ENCODE data around the gene KDM2B. TPM values are rescaled to one million over a fixed set of nuclear protein-coding genes. Genes with fewer than 3 reads are reported as not detected.

The KDM2B gene
- total and polyA plus RNA-seq, 10 of the 15 experiments (the other 5 are each of a cell fraction or from before 2014, with no cell fraction given) = 13.6 to 124 (median 40.4) TPM

DNA sequence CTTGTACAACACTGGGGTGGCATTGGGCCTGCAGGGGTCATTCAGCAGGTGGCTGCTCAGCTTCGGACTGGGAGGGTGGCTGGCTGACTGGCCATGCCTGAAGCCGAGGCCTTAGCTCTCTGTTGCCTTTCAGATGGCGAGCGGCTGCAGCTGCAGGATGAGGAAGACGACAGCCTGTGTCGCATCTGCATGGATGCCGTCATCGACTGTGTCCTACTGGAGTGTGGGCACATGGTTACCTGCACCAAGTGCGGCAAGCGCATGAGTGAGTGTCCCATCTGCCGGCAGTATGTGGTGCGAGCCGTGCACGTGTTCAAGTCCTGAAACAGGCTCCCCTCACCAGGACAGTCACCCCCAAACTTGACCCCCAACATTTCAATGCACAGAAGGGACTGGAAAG is 157.6 kb downstream of the KDM2B start:
- H3K9me3 ChIP-seq (replicated peaks; ENCODE audit: control insufficient read depth, insufficient read depth, low read length) = no peaks in the 10 kb centered on the region
- H3K36me3 ChIP-seq (ENCODE audit: control insufficient read depth in 2 of 2, insufficient read depth in 2 of 2, low read length in 1 of 2) = peaks cover 31 to 49% of the 10 kb centered on the region in 2 experiments
- no peak for ATAC-seq
- no peak overlapping the region for H3K4me3 ChIP-seq
- H3K4me2 ChIP-seq (ENCODE audit: control insufficient read depth, insufficient read depth) = no peak overlapping the region
- no peak for DNase-seq (ENCODE audit: low read depth, low spot score)
- no peaks in the 10 kb centered on the region for H4K20me1 ChIP-seq (ENCODE audit: control insufficient read depth, insufficient read depth)
- no peak overlapping the region for H3K27ac ChIP-seq (ENCODE audit: control insufficient read depth, insufficient read depth)
- no peak overlapping the region for H2AFZ ChIP-seq (ENCODE audit: control insufficient read depth, low read depth, low read length)
- CTCF ChIA-PET = interaction anchor here (1.2 to 2.2 kb wide), 2 partner anchors 20 to 89 kb away, joined by 5 to 15 read pairs; no protein-coding TSS in a partner anchor
- no peak for FAIRE-seq
- BruUV-seq (replicated peaks) = no TSS peak
- intact Hi-C loops (cut with micrococcal nuclease; ENCODE audit: unreplicated experiment) = no loop called here
- no peak overlapping the region for H3K9ac ChIP-seq (ENCODE audit: control insufficient read depth, insufficient read depth, low read length)
- SMC1A ChIA-PET (ENCODE audit: uncharacterized antibody, unreplicated experiment) = interaction anchor here (0.8 to 5.5 kb wide), 7 partner anchors 10 to 88 kb away, joined by 3 to 46 read pairs (median 5); partner anchors contain the start of genes ANAPC5 and RNF34
- H3K79me2 ChIP-seq (ENCODE audit: control insufficient read depth, insufficient read depth, low read length) = peaks cover 4% of the 10 kb centered on the region
- H3K27me3 ChIP-seq (replicated peaks in 1 of 2; ENCODE audit: control insufficient read depth in 2 of 2, insufficient read depth in 2 of 2, low read length in 1 of 2) = no peaks in the 10 kb centered on the region
- in situ Hi-C loops (cut with MboI) = no loop called here
- H3K4me1 ChIP-seq (ENCODE audit: control insufficient read depth, insufficient read depth, low read length) = peaks cover 22% of the 10 kb centered on the region
- RAD21 ChIA-PET (ENCODE audit: unreplicated experiment) = no interaction called here
- POLR2A ChIA-PET = no interaction called here
- TF ChIP-seq USF2 (IDR thresholded peaks at IDR 0.05; ENCODE audit: borderline replicate concordance, low read depth, low read length) (no peak), BCL11A (IDR thresholded peaks at IDR 0.05; ENCODE audit: low read depth, low read length) (no peak), ZNF24 (IDR thresholded peaks at IDR 0.05) (no peak), ZNF217 (IDR thresholded peaks at IDR 0.05) (no peak), POLR2AphosphoS2 (IDR thresholded peaks at IDR 0.05; ENCODE audit: low read depth, low read length) (peak; percentile 57; the same call in 1 of the 2 replicates), POLR2A (IDR thresholded peaks at IDR 0.05; ENCODE audit: low read depth, low read length) (peak; percentile 75)
- TF ChIP-seq, protein P1, sequence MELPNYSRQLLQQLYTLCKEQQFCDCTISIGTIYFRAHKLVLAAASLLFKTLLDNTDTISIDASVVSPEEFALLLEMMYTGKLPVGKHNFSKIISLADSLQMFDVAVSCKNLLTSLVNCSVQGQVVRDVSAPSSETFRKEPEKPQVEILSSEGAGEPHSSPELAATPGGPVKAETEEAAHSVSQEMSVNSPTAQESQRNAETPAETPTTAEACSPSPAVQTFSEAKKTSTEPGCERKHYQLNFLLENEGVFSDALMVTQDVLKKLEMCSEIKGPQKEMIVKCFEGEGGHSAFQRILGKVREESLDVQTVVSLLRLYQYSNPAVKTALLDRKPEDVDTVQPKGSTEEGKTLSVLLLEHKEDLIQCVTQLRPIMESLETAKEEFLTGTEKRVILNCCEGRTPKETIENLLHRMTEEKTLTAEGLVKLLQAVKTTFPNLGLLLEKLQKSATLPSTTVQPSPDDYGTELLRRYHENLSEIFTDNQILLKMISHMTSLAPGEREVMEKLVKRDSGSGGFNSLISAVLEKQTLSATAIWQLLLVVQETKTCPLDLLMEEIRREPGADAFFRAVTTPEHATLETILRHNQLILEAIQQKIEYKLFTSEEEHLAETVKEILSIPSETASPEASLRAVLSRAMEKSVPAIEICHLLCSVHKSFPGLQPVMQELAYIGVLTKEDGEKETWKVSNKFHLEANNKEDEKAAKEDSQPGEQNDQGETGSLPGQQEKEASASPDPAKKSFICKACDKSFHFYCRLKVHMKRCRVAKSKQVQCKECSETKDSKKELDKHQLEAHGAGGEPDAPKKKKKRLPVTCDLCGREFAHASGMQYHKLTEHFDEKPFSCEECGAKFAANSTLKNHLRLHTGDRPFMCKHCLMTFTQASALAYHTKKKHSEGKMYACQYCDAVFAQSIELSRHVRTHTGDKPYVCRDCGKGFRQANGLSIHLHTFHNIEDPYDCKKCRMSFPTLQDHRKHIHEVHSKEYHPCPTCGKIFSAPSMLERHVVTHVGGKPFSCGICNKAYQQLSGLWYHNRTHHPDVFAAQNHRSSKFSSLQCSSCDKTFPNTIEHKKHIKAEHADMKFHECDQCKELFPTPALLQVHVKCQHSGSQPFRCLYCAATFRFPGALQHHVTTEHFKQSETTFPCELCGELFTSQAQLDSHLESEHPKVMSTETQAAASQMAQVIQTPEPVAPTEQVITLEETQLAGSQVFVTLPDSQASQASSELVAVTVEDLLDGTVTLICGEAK (IDR thresholded peaks at IDR 0.05; ENCODE audit: borderline replicate concordance) = no peak
- 90% methylated on average over 14 of the region's 14 CpGs for whole genome bisulfite sequencing (ENCODE audit: insufficient coverage, insufficient replicate concordance, low lambda C conversion rate, missing lambda C conversion rate)

All from GM12878 (cell line).